Keratinocyte (primary cell): ENCODE measurements around the gene PITPNM3. TPM values are rescaled to one million over a fixed set of nuclear protein-coding genes. Genes with fewer than 3 reads are reported as not detected.

Experiments
- DNase-seq: peaks from one replicate; pipeline ENCODE4 v3.0.0-alpha.2; 2011; ENCODE audit warnings: low read depth, missing footprints, low spot score
- FAIRE-seq: peaks from 2 replicates; lab custom pipeline; 2011; peaks lifted over from hg19 to GRCh38; lab: Jason Lieb, UNC
- H2AFZ ChIP-seq: 2 replicates; pipeline ENCODE4 v1.6.0; 2012; ENCODE audit warnings: low read length, control low read depth, inconsistent platforms; ENCODE audit not compliant: control insufficient read depth
- H3K27ac ChIP-seq: 2 replicates; pipeline ENCODE4 v1.5.1; 2011; ENCODE audit warnings: low read length; ENCODE audit not compliant: control insufficient read depth, insufficient read depth
- H3K27me3 ChIP-seq: 3 replicates; pipeline ENCODE4 v1.6.0; 2011; ENCODE audit warnings: low read length; ENCODE audit not compliant: control insufficient read depth, insufficient read depth; ENCODE audit errors: extremely low read depth
- H3K36me3 ChIP-seq, 2 experiments: 2 replicates in 1 of 2; 3 replicates in 1 of 2; pipeline ENCODE4 v1.5.1; 2011; ENCODE audit warnings: low read length in 2 of 2, mild to moderate bottlenecking in 1 of 2; ENCODE audit not compliant: control insufficient read depth in 2 of 2, insufficient read depth in 2 of 2; ENCODE audit errors: extremely low read depth in 1 of 2
- H3K4me1 ChIP-seq: 3 replicates; pipeline ENCODE4 v1.5.1; 2011; ENCODE audit warnings: low read length; ENCODE audit not compliant: control insufficient read depth, insufficient read depth; ENCODE audit errors: extremely low read depth
- H3K4me2 ChIP-seq: 3 replicates; pipeline ENCODE4 v1.6.0; 2011; ENCODE audit warnings: low read depth, low read length; ENCODE audit not compliant: control insufficient read depth, insufficient read depth; ENCODE audit errors: extremely low read depth
- H3K4me3 ChIP-seq, 3 experiments: fragments of 200-600 bp in 1 of 3; sonication (generic) in 1 of 3; 2 replicates in 2 of 3; 3 replicates in 1 of 3; pipeline ENCODE4 v1.5.1; 2011 to 2016; ENCODE audit warnings: low read length in 3 of 3, mild to moderate bottlenecking in 3 of 3, control low read depth in 2 of 3, inconsistent platforms in 1 of 3, low read depth in 1 of 3, mixed read lengths in 1 of 3, mixed run types in 1 of 3, moderate library complexity in 1 of 3; ENCODE audit not compliant: control insufficient read depth in 2 of 3, insufficient read depth in 2 of 3; ENCODE audit errors: extremely low read depth in 1 of 3
- H3K79me2 ChIP-seq: 2 replicates; pipeline ENCODE4 v1.6.0; 2012; ENCODE audit warnings: low read length; ENCODE audit not compliant: control insufficient read depth, insufficient read depth
- H3K9ac ChIP-seq: 3 replicates; pipeline ENCODE4 v1.6.0; 2011; ENCODE audit warnings: low read length; ENCODE audit not compliant: control insufficient read depth, insufficient read depth; ENCODE audit errors: extremely low read depth
- H3K9me1 ChIP-seq: 3 replicates; pipeline ENCODE4 v1.6.0; 2011; ENCODE audit warnings: low read length; ENCODE audit not compliant: control insufficient read depth, insufficient read depth; ENCODE audit errors: extremely low read depth
- H3K9me3 ChIP-seq: 2 replicates; pipeline ENCODE4 v1.5.1; 2012; ENCODE audit warnings: low read depth, low read length; ENCODE audit not compliant: control insufficient read depth
- H4K20me1 ChIP-seq: 3 replicates; pipeline ENCODE4 v1.6.0; 2011; ENCODE audit warnings: low read length; ENCODE audit not compliant: control insufficient read depth, insufficient read depth; ENCODE audit errors: extremely low read depth
- CTCF ChIP-seq, 3 experiments: IDR thresholded peaks in 1 of 3; conservative IDR thresholded peaks in 1 of 3; optimal IDR thresholded peaks in 1 of 3; 2 replicates in 2 of 3; 3 replicates in 1 of 3; pipeline versions ENCODE3 to v1.5.1; 2011; ENCODE audit warnings: low read length in 3 of 3, mild to moderate bottlenecking in 3 of 3, moderate library complexity in 2 of 3, control low read depth in 1 of 3, inconsistent platforms in 1 of 3; ENCODE audit not compliant: insufficient read depth in 2 of 3; ENCODE audit errors: extremely low read depth in 1 of 3
- EZH2 ChIP-seq: IDR thresholded peaks from one replicate; pipeline ENCODE4 v1.6.1; 2012; ENCODE audit warnings: inconsistent platforms, mild to moderate bottlenecking, low read length, moderate library complexity
- dilution Hi-C: fragments of 300-500 bp; cut with MboI; formaldehyde crosslinking; loops from one replicate; pipeline ENCODE4 v1.7.0; 2020; ENCODE audit warnings: low sequenced_read_pairs; ENCODE audit not compliant: extremely low pct_ligation_motif_present
- polyA plus RNA-seq, 5 experiments: library from polyadenylated mRNA; depleted of rRNA in 3 of 5; stranded (reverse) in 3 of 5; stranded (forward) in 1 of 5; unstranded in 1 of 5; fragments of >200 nt; gene quantifications; 1 replicate in 1 of 5; 2 replicates in 3 of 5; 3 replicates in 1 of 5; pipeline versions ENCODE4 v1.2.1 to v1.2.3, GENCODE V29; 2011 to 2012; ENCODE audit warnings: missing spikeins in 2 of 5, low read depth in 1 of 5, low replicate concordance in 1 of 5

Gene PITPNM3
- polyA plus RNA-seq, 1 donor (not counting 4 experiments of a cell fraction or from before 2014, with no cell fraction given), result 7.7 TPM

GRCh38 chr17:6506679-6507231 lies 49.6 kb downstream of the PITPNM3 start:
- H3K4me2 ChIP-seq, result peak overlapping the region; percentile 63
- peak overlapping the region; percentile 26 for H3K9ac ChIP-seq
- no peak overlapping the region for H3K4me3 ChIP-seq
- no peaks in the 10 kb centered on the region for H3K79me2 ChIP-seq
- H3K9me3 ChIP-seq, result no peaks in the 10 kb centered on the region
- H3K27ac ChIP-seq, result peak overlapping the region; percentile 51
- TF ChIP-seq EZH2 (no peak), CTCF (optimal IDR thresholded peaks at IDR 0.05 in 1 of 3, IDR thresholded peaks at IDR 0.05 in 1 of 3, conservative IDR thresholded peaks at IDR 0.05 in 1 of 3; ENCODE audit: extremely low read depth in 1 of 3, insufficient read depth in 2 of 3, low read length in 3 of 3) (no peak)
- FAIRE-seq, result peak; percentile 91
- no peaks in the 10 kb centered on the region for H3K27me3 ChIP-seq
- H3K4me1 ChIP-seq, result peaks cover 40% of the 10 kb centered on the region
- peaks cover 3 to 4% of the 10 kb centered on the region in 2 experiments for H3K36me3 ChIP-seq
- dilution Hi-C loops, result no loop called here
- no peak overlapping the region for H2AFZ ChIP-seq
- peaks cover 2% of the 10 kb centered on the region for H3K9me1 ChIP-seq
- peak; percentile 69 for DNase-seq
- H4K20me1 ChIP-seq, result no peaks in the 10 kb centered on the region

DNA sequence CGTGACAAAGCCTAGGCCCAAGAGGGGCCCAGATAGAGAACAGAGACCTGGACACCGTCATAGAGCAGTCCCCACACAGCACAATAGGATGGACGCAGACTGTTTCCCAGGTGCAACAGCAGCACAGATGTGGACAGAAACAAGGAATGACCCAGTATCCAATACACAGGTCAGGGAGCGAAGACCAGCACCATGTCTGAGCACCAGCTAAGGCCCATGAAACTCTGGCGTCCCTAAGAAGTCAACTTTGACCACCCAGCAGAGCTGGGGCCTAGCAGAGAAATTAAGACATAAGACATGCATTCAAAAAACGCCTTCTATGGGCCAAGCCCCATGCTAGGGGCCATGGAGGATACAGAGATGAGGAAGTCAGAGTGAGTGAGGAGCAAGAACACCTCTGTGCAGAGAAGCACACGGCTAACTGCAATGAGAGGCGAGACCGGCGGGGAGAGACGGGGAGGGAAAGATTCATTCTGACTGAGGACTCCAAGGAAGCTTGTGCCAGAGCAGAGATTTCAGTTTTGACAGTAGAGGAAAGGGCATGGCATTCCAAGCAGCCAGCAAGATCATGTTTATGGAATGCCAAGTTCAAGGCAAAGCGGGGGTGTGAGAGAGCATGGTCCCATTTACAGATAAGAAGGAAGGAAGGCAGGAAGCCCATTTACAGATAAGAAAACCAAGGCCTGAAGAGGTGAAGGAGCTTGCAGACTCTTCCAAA lies 50.8 kb downstream of the PITPNM3 start:
- peak; percentile 68 for FAIRE-seq
- TF ChIP-seq CTCF (optimal IDR thresholded peaks at IDR 0.05 in 1 of 3, IDR thresholded peaks at IDR 0.05 in 1 of 3, conservative IDR thresholded peaks at IDR 0.05 in 1 of 3; ENCODE audit: extremely low read depth in 1 of 3, insufficient read depth in 2 of 3, low read length in 3 of 3) (no peak), EZH2 (no peak)
- no peak overlapping the region for H2AFZ ChIP-seq
- H3K36me3 ChIP-seq, result peaks cover 3 to 4% of the 10 kb centered on the region in 2 experiments
- dilution Hi-C loops, result no loop called here
- no peaks in the 10 kb centered on the region for H3K9me3 ChIP-seq
- DNase-seq, result no peak
- no peaks in the 10 kb centered on the region for H4K20me1 ChIP-seq
- no peak overlapping the region for H3K4me3 ChIP-seq
- H3K4me1 ChIP-seq, result peaks cover 40% of the 10 kb centered on the region
- peaks cover 2% of the 10 kb centered on the region for H3K9me1 ChIP-seq
- no peak overlapping the region for H3K9ac ChIP-seq
- no peaks in the 10 kb centered on the region for H3K79me2 ChIP-seq
- H3K4me2 ChIP-seq, result peak overlapping the region; percentile 7
- no peak overlapping the region for H3K27ac ChIP-seq
- H3K27me3 ChIP-seq, result no peaks in the 10 kb centered on the region
